Neuronal stem cell (in vitro differentiated cells): ENCODE results near the gene CLN6.
"Not testable (repeated sequence)": the region's sequence is repeated elsewhere in the genome, so short reads cannot be mapped to it uniquely, and the experiment has no call there.

ENCODE experiments used
- DNase-seq: peaks from one replicate; pipeline ENCODE4 v3.0.0-alpha.2; 2013; ENCODE audit warnings: low spot score
- H2AFZ ChIP-seq: one replicate; pipeline ENCODE4 v1.6.1; 2013; ENCODE audit warnings: mild to moderate bottlenecking, low read length, inconsistent platforms
- H2AK5ac ChIP-seq: 2 replicates; pipeline ENCODE4 v1.6.1; 2013; ENCODE audit warnings: low read depth, mild to moderate bottlenecking, inconsistent platforms, low read length, moderate library complexity, mixed read lengths
- H2BK120ac ChIP-seq: 2 replicates; pipeline ENCODE4 v1.6.1; 2013; ENCODE audit warnings: low read depth, mild to moderate bottlenecking, inconsistent platforms, low read length, moderate library complexity, mixed read lengths
- H2BK12ac ChIP-seq: one replicate; pipeline ENCODE4 v1.6.1; 2013; ENCODE audit warnings: low read length, inconsistent platforms
- H2BK15ac ChIP-seq: 2 replicates; pipeline ENCODE4 v1.6.1; 2013; ENCODE audit warnings: mild to moderate bottlenecking, low read length, inconsistent platforms, mixed read lengths
- H2BK5ac ChIP-seq: one replicate; pipeline ENCODE4 v1.6.1; 2013; ENCODE audit warnings: inconsistent platforms, mild to moderate bottlenecking, low read length, moderate library complexity
- H3K14ac ChIP-seq: one replicate; pipeline ENCODE4 v1.6.1; 2013; ENCODE audit warnings: low read length, inconsistent platforms
- H3K18ac ChIP-seq: 2 replicates; pipeline ENCODE4 v1.6.1; 2013; ENCODE audit warnings: low read length, inconsistent platforms
- H3K23ac ChIP-seq: 2 replicates; pipeline ENCODE4 v1.6.1; 2013; ENCODE audit warnings: low read depth, mild to moderate bottlenecking, mixed read lengths, low read length, inconsistent platforms; ENCODE audit not compliant: poor library complexity
- H3K27ac ChIP-seq: replicated peaks from 3 replicates; pipeline ENCODE4 v1.5.1; 2013; ENCODE audit warnings: low read length, inconsistent platforms
- H3K27me3 ChIP-seq, 3 experiments: 2 replicates each; pipeline ENCODE4 v1.6.1; 2013; ENCODE audit warnings: low read length in 3 of 3, mild to moderate bottlenecking in 2 of 3, inconsistent platforms in 1 of 3, low read depth in 1 of 3, mixed read lengths in 1 of 3, moderate library complexity in 1 of 3; ENCODE audit not compliant: control insufficient read depth in 3 of 3, insufficient read depth in 3 of 3
- H3K36me3 ChIP-seq, 2 donors: replicated peaks in 1 of 2; 2 replicates each; pipeline ENCODE4 v1.6.1; 2013; ENCODE audit warnings: low read length in 2 of 2; ENCODE audit not compliant: control insufficient read depth in 2 of 2, insufficient read depth in 2 of 2
- H3K4ac ChIP-seq: 2 replicates; pipeline ENCODE4 v1.6.1; 2013; ENCODE audit warnings: inconsistent platforms, mild to moderate bottlenecking, low read length, moderate library complexity
- H3K4me1 ChIP-seq, 2 donors: 1 replicate in 1 of 2; 2 replicates in 1 of 2; pipeline ENCODE4 v1.6.1; 2013; ENCODE audit warnings: low read length in 2 of 2, low read depth in 1 of 2; ENCODE audit not compliant: control insufficient read depth in 2 of 2, insufficient read depth in 1 of 2
- H3K4me2 ChIP-seq: one replicate; pipeline ENCODE4 v1.6.1; 2013; ENCODE audit warnings: mild to moderate bottlenecking, low read length, inconsistent platforms; ENCODE audit not compliant: insufficient read depth, poor library complexity, severe bottlenecking
- H3K4me3 ChIP-seq, 2 donors: 2 replicates each; pipeline ENCODE4 v1.5.1; 2013; ENCODE audit warnings: low read length in 2 of 2, mild to moderate bottlenecking in 2 of 2, inconsistent platforms in 1 of 2, moderate library complexity in 1 of 2
- H3K79me1 ChIP-seq: one replicate; pipeline ENCODE4 v1.6.1; 2013; ENCODE audit warnings: low read depth, mild to moderate bottlenecking, inconsistent platforms, low read length, moderate library complexity
- H3K9ac ChIP-seq: one replicate; pipeline ENCODE4 v1.6.1; 2013; ENCODE audit warnings: mild to moderate bottlenecking, low read depth, low read length, inconsistent platforms; ENCODE audit not compliant: poor library complexity
- H3K9me3 ChIP-seq, 2 donors: replicated peaks in 1 of 2; 2 replicates each; pipeline versions ENCODE3 to v1.6.1; 2013; ENCODE audit warnings: low read length in 2 of 2, mild to moderate bottlenecking in 2 of 2, inconsistent platforms in 1 of 2, low read depth in 1 of 2, mixed read lengths in 1 of 2, moderate library complexity in 1 of 2; ENCODE audit not compliant: control insufficient read depth in 2 of 2, insufficient read depth in 1 of 2
- H4K8ac ChIP-seq: one replicate; pipeline ENCODE4 v1.6.1; 2013; ENCODE audit warnings: low read depth, mild to moderate bottlenecking, inconsistent platforms, low read length, moderate library complexity
- H4K91ac ChIP-seq: one replicate; pipeline ENCODE4 v1.6.1; 2013; ENCODE audit warnings: low read length, low read depth, mild to moderate bottlenecking, inconsistent platforms; ENCODE audit not compliant: poor library complexity
- WGBS, 2 donors: extraction: QIAGEN DNeasy Blood & Tissue Kit; methylation state at CpG; one replicate each; pipeline ENCODE4 v1.1.7; 2013; ENCODE audit warnings: missing lambda C conversion rate in 2 of 2, mixed read lengths in 1 of 2; ENCODE audit not compliant: insufficient read length in 2 of 2, insufficient replicate concordance in 1 of 2; ENCODE audit errors: extremely low coverage in 2 of 2; 5-methylcytosine and 5-hydroxymethylcytosine counted together

CLN6 gene

DNA sequence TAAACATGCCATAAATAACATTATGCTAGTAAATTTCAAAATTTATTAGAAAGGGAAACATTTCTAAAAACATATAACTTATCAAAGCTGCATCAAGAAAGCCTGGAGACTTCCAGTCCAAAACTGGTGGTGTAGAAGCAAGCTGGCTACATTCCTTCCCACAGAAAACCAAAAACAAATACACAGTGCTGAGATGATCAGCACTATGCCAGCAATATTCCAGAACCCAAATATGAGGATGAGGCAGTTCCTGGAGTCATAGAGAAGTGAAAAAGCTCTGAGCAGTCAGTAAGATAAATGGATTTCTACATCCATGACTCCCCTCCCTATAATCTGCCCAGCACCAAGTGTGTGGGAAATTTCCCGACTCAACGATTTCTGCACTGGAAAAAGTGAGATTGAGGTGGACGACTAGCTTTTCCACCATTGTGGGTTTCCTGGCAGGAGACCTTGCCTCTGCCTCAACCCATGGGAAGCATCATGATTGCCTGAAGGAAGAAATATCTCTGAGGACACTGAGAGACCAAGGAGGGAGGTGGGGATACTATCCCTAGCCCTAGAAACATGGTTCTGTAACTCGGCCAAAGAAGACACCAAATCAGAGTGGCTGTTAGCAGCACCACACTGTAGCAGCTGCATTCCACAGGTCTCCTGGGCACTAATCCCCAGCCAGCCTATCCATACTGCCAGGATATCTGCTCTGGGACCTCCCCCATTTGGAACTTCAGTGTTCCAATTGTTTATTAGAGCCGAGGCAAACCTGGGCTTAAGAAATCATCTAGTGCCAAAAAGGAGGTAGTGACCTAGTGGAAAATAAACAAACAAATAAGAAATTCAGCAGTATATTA lies 11.8 kb upstream of the CLN6 start:
- no peak overlapping the region for H3K27ac ChIP-seq
- no peak for DNase-seq
- no CpG with 5 or more reads among the region's 5 CpGs for WGBS, 2 donors

DNA sequence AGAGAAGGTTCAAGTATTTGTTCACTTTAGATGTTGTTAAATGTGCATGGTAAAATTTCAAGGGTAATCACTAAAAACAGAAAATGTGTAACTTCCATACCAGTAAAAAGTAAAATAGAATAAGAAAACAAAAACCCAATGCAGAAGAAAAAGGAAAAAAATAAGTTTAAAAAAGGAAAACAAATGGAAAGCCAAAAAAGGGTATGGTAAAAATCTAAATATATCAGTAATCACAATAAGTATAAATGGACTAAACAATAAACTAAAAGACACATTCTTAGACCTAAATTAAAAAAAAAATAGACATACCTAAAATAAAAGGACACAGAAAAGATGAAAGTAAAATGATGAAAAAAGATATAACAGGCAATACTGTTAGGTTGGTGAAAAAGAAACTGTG lies 9.5 kb upstream of the CLN6 start:
- no peak for DNase-seq
- no peaks in the 10 kb centered on the region for H3K4me1 ChIP-seq
- H4K91ac ChIP-seq: no peak overlapping the region
- H4K8ac ChIP-seq: no peak overlapping the region
- H3K23ac ChIP-seq: no peak overlapping the region
- no peak overlapping the region for H2BK5ac ChIP-seq
- H2BK12ac ChIP-seq: no peak overlapping the region
- H3K18ac ChIP-seq: no peak overlapping the region
- no peak overlapping the region for H2AK5ac ChIP-seq
- no peak overlapping the region for H3K9ac ChIP-seq
- H3K4me3 ChIP-seq: no peak overlapping the region
- H2BK120ac ChIP-seq: no peak overlapping the region
- no peaks in the 10 kb centered on the region for H3K9me3 ChIP-seq
- H3K27me3 ChIP-seq: no peaks in the 10 kb centered on the region
- H2AFZ ChIP-seq: no peak overlapping the region
- no peak overlapping the region for H3K14ac ChIP-seq
- H3K4me2 ChIP-seq: no peak overlapping the region
- H3K79me1 ChIP-seq: no peaks in the 10 kb centered on the region
- no peak overlapping the region for H3K27ac ChIP-seq
- H3K36me3 ChIP-seq: no peaks in the 10 kb centered on the region
- no peak overlapping the region for H3K4ac ChIP-seq
- no peak overlapping the region for H2BK15ac ChIP-seq

More for the DNA sequence above, 11.8 kb upstream of the CLN6 start:
- H3K4me3 ChIP-seq: no peak overlapping the region
- no peak overlapping the region for H2AK5ac ChIP-seq
- H3K23ac ChIP-seq: no peak overlapping the region
- no peaks in the 10 kb centered on the region for H3K36me3 ChIP-seq
- no peaks in the 10 kb centered on the region for H3K4me1 ChIP-seq
- no peak overlapping the region for H3K4ac ChIP-seq
- H3K27me3 ChIP-seq: peaks cover 0 to 2% (median 0%) of the 10 kb centered on the region in 3 experiments
- H3K79me1 ChIP-seq: no peaks in the 10 kb centered on the region
- no peak overlapping the region for H2BK15ac ChIP-seq
- H2BK120ac ChIP-seq: no peak overlapping the region
- no peak overlapping the region for H3K9ac ChIP-seq
- no peak overlapping the region for H2BK12ac ChIP-seq
- no peak overlapping the region for H4K91ac ChIP-seq
- no peak overlapping the region for H4K8ac ChIP-seq
- H3K4me2 ChIP-seq: no peak overlapping the region
- H3K14ac ChIP-seq: no peak overlapping the region
- no peak overlapping the region for H3K18ac ChIP-seq
- no peak overlapping the region for H2BK5ac ChIP-seq
- no peaks in the 10 kb centered on the region for H3K9me3 ChIP-seq
- no peak overlapping the region for H2AFZ ChIP-seq

DNA sequence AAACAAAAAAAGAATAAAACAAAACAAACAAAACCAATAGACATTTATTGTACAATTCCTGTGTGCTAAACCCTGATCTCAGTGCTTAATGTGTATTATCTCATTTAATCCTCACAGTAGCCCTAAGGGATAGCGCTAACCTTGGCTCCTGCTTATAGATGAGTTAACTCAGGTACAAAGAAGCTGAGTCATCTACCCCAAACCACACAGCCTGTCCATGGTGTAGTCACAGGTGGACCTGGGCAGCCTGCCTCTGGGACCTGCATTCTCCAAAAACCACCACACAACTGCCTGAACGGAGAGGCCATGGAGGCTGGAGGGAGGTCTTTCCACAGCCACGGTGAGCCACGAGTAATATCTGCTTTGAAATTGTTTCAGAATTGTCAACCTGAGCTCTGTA lies 5.5 kb upstream of the CLN6 start:
- no peak overlapping the region for H2BK120ac ChIP-seq
- no CpG with 5 or more reads among the region's 4 CpGs for WGBS, 2 donors

DNA sequence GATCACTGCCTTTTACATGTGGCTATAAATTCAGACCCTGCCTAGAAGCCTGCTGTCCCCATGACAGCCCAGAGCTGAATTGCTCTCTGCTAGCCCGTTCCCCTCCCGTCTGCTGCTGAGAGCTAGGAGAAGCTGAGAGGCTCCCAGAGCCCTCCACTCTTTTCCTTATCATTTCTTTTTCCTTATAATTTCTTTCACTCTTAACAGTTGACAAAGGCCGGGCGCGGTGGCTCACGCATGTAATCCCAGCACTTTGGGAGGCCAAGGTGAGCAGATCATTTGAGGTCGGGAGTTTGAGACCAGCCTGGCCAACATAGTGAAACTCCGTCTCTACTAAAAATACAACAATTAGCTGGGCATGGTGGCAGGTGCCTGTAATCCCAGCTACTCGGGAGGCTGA lies 5.0 kb upstream of the CLN6 start:
- not testable (repeated sequence) for H3K27me3 ChIP-seq, H3K36me3 ChIP-seq, H3K27ac ChIP-seq, H3K4ac ChIP-seq, H3K18ac ChIP-seq, H3K4me2 ChIP-seq, H3K79me1 ChIP-seq, H3K9me3 ChIP-seq, H2AK5ac ChIP-seq, H4K8ac ChIP-seq, H2BK5ac ChIP-seq, H4K91ac ChIP-seq, H3K14ac ChIP-seq, H2BK120ac ChIP-seq, H3K23ac ChIP-seq, H3K4me3 ChIP-seq, H3K4me1 ChIP-seq, H3K9ac ChIP-seq, H2BK15ac ChIP-seq, DNase-seq, H2BK12ac ChIP-seq
- H2AFZ ChIP-seq: peak overlapping the region; percentile 68
- WGBS, 2 donors: no CpG with 5 or more reads among the region's 9 CpGs

More for the DNA sequence above, 5.5 kb upstream of the CLN6 start:
- no peak for DNase-seq
- Histone ChIP-seq H2BK12ac (no peak overlapping the region), H3K4me2 (no peak overlapping the region), H2BK15ac (no peak overlapping the region), H4K8ac (no peak overlapping the region), H3K27ac (no peak overlapping the region), H3K4me1 (peaks cover 5 to 6% of the 10 kb centered on the region in 2 donors), H3K4ac (no peak overlapping the region), H2BK5ac (no peak overlapping the region), H3K9ac (no peak overlapping the region), H2AFZ (no peak overlapping the region), H3K9me3 (no peaks in the 10 kb centered on the region), H3K79me1 (no peaks in the 10 kb centered on the region), H2AK5ac (no peak overlapping the region), H4K91ac (no peak overlapping the region), H3K27me3 (no peaks in the 10 kb centered on the region), H3K36me3 (no peaks in the 10 kb centered on the region), H3K4me3 (no peak overlapping the region), H3K18ac (peak overlapping the region; percentile 59), H3K14ac (no peak overlapping the region), H3K23ac (no peak overlapping the region)
